ENCODE data around the gene CKAP2L. TPM values are rescaled to one million over a fixed set of nuclear protein-coding genes. Genes with fewer than 3 reads are reported as not detected.

Gene CKAP2L
- total RNA-seq, 4 donors from 2014 or later = 0.64 to 33.0 (median 2.2) TPM; not detected in 1

DNA sequence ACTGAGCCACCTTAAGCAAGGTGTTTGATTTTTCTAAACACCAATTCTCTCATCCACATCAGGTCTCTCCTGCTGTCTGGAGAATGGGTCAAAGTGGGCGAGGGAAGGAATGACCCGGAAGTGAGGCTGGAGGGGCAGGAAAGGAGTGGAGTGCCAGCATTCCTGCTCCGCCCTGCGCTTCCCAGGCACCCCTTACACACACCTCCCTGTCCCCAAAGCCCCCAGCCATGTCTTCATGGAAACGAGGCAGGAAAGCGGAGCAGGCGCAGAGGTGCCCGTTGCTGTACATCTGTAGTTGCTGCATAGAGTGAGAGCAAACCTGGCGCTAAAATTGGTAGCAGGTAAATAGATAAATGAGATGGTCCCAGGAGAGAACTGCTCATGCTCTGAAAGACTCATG is 70.8 kb downstream of the CKAP2L start:
- Histone ChIP-seq H3K4me1 (peaks cover 0 to 29% (median 6%) of the 10 kb centered on the region in 4 donors), H3K27ac (no peak overlapping the region), H3K36me3 (no peaks in the 10 kb centered on the region), H3K27me3 (no peaks in the 10 kb centered on the region), H3K9me3 (no peaks in the 10 kb centered on the region), H3K4me3 (no peak overlapping the region)
- 91% methylated on average over 9 of the region's 9 CpGs; no CpG with 5 or more reads in 1 of the 2 donors for WGBS, 2 donors (ENCODE audit: low coverage in 1 of 2)
- intact Hi-C loops (cut with DNase I; ENCODE audit: low total_unique reads) = no loop called here
- no peak for DNase-seq
- TF ChIP-seq, protein P1, sequence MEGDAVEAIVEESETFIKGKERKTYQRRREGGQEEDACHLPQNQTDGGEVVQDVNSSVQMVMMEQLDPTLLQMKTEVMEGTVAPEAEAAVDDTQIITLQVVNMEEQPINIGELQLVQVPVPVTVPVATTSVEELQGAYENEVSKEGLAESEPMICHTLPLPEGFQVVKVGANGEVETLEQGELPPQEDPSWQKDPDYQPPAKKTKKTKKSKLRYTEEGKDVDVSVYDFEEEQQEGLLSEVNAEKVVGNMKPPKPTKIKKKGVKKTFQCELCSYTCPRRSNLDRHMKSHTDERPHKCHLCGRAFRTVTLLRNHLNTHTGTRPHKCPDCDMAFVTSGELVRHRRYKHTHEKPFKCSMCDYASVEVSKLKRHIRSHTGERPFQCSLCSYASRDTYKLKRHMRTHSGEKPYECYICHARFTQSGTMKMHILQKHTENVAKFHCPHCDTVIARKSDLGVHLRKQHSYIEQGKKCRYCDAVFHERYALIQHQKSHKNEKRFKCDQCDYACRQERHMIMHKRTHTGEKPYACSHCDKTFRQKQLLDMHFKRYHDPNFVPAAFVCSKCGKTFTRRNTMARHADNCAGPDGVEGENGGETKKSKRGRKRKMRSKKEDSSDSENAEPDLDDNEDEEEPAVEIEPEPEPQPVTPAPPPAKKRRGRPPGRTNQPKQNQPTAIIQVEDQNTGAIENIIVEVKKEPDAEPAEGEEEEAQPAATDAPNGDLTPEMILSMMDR (IDR thresholded peaks at IDR 0.05) = no peak
- TF ChIP-seq POLR2AphosphoS5 (IDR thresholded peaks at IDR 0.05) (no peak), EP300 (IDR thresholded peaks at IDR 0.05; ENCODE audit: low read depth) (no peak), POLR2A (IDR thresholded peaks at IDR 0.05) (no peak)
- in situ Hi-C loops (cut with MboI; ENCODE audit: low pct_ligation_motif_present in 1 of 4, low pct_unique_long_range_greater_than_20kb in 1 of 4, low sequenced_read_pairs in 3 of 4) = loop anchor here in 1 of 4 donors (10.0 kb wide), 1 partner anchor 69 kb away; no protein-coding TSS in a partner anchor

DNA sequence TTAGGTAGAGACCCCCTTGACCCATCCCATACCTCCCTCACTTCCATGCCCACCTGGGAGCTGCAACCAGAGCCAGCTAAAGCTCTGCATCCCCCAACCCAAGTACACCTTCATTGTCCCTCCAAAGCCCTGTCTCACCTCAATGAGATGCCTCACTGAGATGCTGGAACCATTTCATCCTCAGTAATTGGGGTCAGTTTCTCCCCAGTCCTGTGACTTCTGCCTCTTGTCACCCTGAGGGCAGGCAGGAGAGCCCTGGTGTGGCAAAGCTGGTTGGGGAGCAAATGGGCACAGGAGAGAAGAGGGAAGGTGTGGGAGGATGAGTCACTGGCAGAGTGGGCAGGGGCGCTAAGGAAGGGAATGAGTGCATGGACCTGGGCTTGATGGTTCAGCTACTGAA is 71.5 kb downstream of the CKAP2L start:
- WGBS, 2 donors (ENCODE audit: low coverage in 1 of 2) = 81% methylated on average over 1 of the region's 1 CpG; no CpG with 5 or more reads in 1 of the 2 donors
- Histone ChIP-seq H3K9me3 (no peaks in the 10 kb centered on the region), H3K36me3 (no peaks in the 10 kb centered on the region), H3K4me3 (no peak overlapping the region), H3K4me1 (peaks cover 0 to 35% (median 8%) of the 10 kb centered on the region in 4 donors), H3K27me3 (no peaks in the 10 kb centered on the region), H3K27ac (peak overlapping the region in 3 of 4 donors; percentile 6 to 14 (median 11))
- in situ Hi-C loops (cut with MboI; ENCODE audit: low pct_ligation_motif_present in 1 of 4, low pct_unique_long_range_greater_than_20kb in 1 of 4, low sequenced_read_pairs in 3 of 4) = loop anchor here in 1 of 4 donors (10.0 kb wide), 1 partner anchor 68 kb away; no protein-coding TSS in a partner anchor
- intact Hi-C loops (cut with DNase I; ENCODE audit: low total_unique reads) = no loop called here
- TF ChIP-seq, protein P1 (IDR thresholded peaks at IDR 0.05) = no peak
- TF ChIP-seq EP300 (IDR thresholded peaks at IDR 0.05; ENCODE audit: low read depth) (no peak), POLR2A (IDR thresholded peaks at IDR 0.05) (no peak), POLR2AphosphoS5 (IDR thresholded peaks at IDR 0.05) (no peak)
- DNase-seq = no peak

DNA sequence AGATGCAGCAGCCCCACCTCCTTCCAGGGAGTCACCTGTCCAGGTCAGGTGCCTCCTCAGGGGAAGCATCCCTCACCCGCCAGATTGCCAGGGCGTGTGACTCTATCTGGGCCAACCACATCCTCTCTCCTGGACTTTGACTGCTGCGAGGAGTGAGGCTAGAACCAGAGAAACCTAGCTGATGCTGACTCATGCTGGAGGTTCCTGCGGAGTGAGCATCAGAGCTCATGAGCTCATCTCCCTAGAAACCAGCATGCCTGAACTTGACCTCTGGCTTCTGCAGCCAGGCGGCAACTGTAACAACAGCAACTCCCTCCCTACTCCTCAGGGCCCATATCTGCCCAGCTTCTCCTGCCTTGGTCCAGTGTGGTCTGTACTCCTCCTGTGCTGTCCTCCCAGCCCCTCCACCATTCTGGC is 71.9 kb downstream of the CKAP2L start:
- peak overlapping the region in 3 of 4 donors; percentile 6 to 49 (median 14) for H3K27ac ChIP-seq
- no peaks in the 10 kb centered on the region for H3K36me3 ChIP-seq
- H3K27me3 ChIP-seq = no peaks in the 10 kb centered on the region
- no peaks in the 10 kb centered on the region for H3K9me3 ChIP-seq
- peak; percentile 80 for DNase-seq
- H3K4me3 ChIP-seq = no peak overlapping the region
- no peak for TF ChIP-seq EP300 (IDR thresholded peaks at IDR 0.05; ENCODE audit: low read depth)
- TF ChIP-seq POLR2A (IDR thresholded peaks at IDR 0.05) = no peak
- TF ChIP-seq POLR2AphosphoS5 (IDR thresholded peaks at IDR 0.05) = peak in 1 of 3 donors; percentile 57
- in situ Hi-C loops (cut with MboI; ENCODE audit: low pct_ligation_motif_present in 1 of 4, low pct_unique_long_range_greater_than_20kb in 1 of 4, low sequenced_read_pairs in 3 of 4) = loop anchor here in 1 of 4 donors (10.0 kb wide), 1 partner anchor 68 kb away; no protein-coding TSS in a partner anchor
- WGBS, 2 donors (ENCODE audit: low coverage in 1 of 2) = 24% methylated on average over 5 of the region's 5 CpGs; no CpG with 5 or more reads in 1 of the 2 donors
- H3K4me1 ChIP-seq = peaks cover 0 to 35% (median 8%) of the 10 kb centered on the region in 4 donors
- intact Hi-C loops (cut with DNase I; ENCODE audit: low total_unique reads) = no loop called here

DNA sequence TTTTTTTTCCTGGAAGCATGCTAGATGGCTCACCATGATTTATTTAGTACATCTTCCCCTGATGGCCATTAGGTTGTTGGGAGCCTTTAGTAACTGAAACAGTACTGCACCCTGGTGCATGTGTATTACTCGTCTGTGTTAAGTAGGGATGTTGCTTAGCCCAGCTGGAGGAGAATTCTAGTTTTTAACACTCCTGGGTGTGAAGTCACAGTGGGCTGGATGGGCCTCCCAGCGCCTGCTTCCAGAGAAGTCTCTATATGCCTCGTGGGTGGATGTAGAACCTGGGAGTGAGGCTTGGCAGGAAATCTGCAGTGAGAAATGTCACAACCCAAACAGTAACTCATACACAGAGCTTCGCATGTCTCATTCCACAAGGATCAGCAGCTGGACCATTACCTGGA is 72.5 kb downstream of the CKAP2L start:
- H3K27ac ChIP-seq = peak overlapping the region in 3 of 4 donors; percentile 1 to 49 (median 2)
- no peak overlapping the region for H3K4me3 ChIP-seq
- peaks cover 0 to 35% (median 8%) of the 10 kb centered on the region in 4 donors for H3K4me1 ChIP-seq
- WGBS, 2 donors (ENCODE audit: low coverage in 1 of 2) = 56 to 100% methylated on average over 1 to 4 of the region's 4 CpGs
- H3K27me3 ChIP-seq = no peaks in the 10 kb centered on the region
- in situ Hi-C loops (cut with MboI; ENCODE audit: low pct_ligation_motif_present in 1 of 4, low pct_unique_long_range_greater_than_20kb in 1 of 4, low sequenced_read_pairs in 3 of 4) (loop anchor here in 1 of 4 donors (10.0 kb wide), 1 partner anchor 67 kb away; no protein-coding TSS in a partner anchor), intact Hi-C loops (cut with DNase I; ENCODE audit: low total_unique reads) (no loop called here)
- H3K9me3 ChIP-seq = no peaks in the 10 kb centered on the region
- H3K36me3 ChIP-seq = no peaks in the 10 kb centered on the region
- no peak for DNase-seq
- TF ChIP-seq POLR2AphosphoS5 (IDR thresholded peaks at IDR 0.05) (no peak), EP300 (IDR thresholded peaks at IDR 0.05; ENCODE audit: low read depth) (no peak), POLR2A (IDR thresholded peaks at IDR 0.05) (no peak)
- TF ChIP-seq, protein P1 (IDR thresholded peaks at IDR 0.05) = no peak
